GM18508 (cell line): ENCODE results near the gene METAP1.
"Not testable (repeated sequence)": the region's sequence is repeated elsewhere in the genome, so short reads cannot be mapped to it uniquely, and the experiment has no call there.

Source experiments
- ATAC-seq: cut with Tn5 transposase; IDR thresholded peaks from one replicate; pipeline ENCODE4 v1.9.1; 2021; ENCODE audit warnings: moderate number of reproducible peaks; ENCODE audit not compliant: insufficient read depth, unreplicated experiment

Gene METAP1

DNA sequence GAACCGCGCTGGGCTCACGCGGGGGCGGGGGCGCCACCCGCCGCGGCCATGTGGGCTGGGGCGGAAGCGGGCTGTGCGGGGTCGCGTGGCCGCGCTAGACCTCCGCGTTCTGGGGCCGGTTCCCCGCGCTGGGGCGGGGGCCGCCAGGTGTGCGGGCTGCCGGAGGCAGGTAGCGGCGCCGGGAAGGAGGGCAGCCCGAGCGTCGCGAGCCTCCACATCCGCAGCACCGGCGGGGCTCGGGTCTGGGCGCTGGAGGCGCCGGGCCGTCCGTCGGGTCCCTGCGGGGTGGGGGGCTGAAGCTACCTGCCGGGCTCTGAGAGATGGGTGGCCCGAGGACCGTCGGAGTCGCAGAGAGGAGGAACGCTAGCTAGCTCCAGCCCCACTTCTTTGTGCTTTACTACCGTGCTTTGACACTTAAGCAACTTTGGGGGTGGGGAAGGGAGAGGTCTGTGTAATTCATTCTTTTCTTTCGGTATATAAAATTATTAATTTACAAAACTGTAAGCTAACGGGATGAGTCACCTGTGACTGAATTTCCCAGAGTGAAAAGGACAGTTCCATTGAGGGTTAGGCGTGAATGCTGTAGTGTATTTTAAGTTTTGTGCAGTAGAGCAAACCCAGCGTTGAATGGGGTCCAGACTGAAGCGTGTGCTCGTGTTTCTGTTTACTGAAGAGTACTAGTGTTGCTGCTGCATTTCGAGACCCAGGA lies 689 bp downstream of the METAP1 start:
- peak; percentile 1 for ATAC-seq

DNA sequence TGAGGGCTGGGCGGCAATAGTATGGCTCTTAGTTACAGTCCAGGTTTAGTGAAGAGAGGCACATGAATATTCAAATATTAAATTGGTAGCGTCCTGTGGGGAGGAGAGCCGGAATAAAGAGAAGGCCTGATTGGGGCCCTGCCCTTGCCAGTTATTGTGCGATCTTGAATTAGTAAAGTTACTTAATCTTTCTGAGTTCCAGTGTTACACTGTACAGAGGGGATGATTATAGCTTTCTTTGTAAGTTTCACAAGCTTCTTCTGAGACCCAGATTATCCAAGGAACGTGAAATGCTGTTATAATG lies 1.2 kb downstream of the METAP1 start:
- ATAC-seq = no peak

- no peak for ATAC-seq
These were observed 1.6 kb downstream of the METAP1 start for GRCh38 chr4:98997166-98997565.

DNA sequence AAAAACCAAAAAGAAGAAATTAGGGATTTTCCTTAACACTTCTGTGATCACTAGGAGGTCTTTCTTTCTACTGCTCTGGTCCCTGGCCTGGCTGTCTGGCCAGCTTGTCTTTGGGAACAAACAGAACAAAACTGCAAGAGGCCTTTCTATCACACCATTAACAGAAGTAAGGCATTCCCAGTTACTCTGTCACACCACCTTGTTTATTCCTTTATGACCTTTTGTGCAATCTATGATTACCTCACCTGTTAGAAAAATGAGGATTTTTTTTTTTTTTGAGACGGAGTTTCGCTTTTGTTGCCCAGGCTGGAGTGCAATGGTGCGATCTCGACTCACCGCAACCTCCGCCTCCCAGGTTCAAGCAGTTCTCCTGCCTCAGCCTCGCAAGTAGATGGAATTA lies 3.0 kb downstream of the METAP1 start:
- ATAC-seq = no peak

GRCh38 chr4:99002279-99002678 lies 6.8 kb downstream of the METAP1 start:
- no peak for ATAC-seq

GRCh38 chr4:99008051-99008450 lies 12.5 kb downstream of the METAP1 start:
- ATAC-seq = no peak

- ATAC-seq = no peak
These were observed 16.4 kb downstream of the METAP1 start for GRCh38 chr4:99011910-99012309.

- no peak for ATAC-seq
These were observed 17.9 kb downstream of the METAP1 start for GRCh38 chr4:99013402-99013843.

- ATAC-seq = no peak
These were observed 18.5 kb downstream of the METAP1 start for GRCh38 chr4:99013884-99014523.

- no peak for ATAC-seq
These were observed 25.9 kb downstream of the METAP1 start for GRCh38 chr4:99021386-99021785.

DNA sequence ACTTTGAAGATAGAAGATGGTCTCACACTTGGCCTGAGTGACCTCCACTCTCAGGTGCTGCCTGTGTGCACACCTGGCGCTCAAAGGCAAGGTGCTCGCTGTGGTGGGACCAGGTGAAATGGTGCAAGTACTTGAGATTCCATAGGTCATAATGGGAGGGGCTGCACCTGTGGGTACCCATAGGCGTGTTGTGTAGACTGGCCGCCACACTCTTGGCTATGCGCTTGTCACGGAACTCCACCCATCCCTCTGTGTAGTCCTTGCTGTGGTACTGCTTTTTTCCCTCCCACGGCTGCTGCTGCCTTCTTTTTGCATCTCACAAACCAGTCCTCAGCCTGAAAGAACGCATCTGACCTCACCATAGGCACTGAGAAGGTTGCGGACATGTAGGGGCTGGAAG lies 27.0 kb downstream of the METAP1 start:
- no peak for ATAC-seq

DNA sequence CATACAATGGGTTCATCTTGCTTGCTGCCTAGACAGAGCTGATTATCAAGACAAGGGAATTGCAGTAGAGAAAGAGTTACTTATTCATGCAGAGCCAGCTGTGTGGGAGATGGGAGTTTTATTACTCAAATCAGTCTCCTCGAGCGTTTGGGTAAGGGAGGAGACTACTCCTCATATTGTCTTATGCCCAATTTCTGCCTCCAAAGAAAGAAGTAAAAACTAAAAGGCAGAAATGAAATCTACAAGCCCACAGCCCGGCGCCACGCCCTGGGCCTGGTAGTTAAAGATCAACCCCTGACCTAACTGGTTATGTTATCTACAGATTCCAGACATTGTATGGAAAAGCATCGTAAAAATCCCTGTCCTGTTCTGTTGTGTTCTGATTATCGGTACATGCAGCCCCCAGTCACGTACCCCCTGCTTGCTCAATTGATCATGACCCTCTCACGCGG lies 28.3 kb downstream of the METAP1 start:
- not testable (repeated sequence) for ATAC-seq

DNA sequence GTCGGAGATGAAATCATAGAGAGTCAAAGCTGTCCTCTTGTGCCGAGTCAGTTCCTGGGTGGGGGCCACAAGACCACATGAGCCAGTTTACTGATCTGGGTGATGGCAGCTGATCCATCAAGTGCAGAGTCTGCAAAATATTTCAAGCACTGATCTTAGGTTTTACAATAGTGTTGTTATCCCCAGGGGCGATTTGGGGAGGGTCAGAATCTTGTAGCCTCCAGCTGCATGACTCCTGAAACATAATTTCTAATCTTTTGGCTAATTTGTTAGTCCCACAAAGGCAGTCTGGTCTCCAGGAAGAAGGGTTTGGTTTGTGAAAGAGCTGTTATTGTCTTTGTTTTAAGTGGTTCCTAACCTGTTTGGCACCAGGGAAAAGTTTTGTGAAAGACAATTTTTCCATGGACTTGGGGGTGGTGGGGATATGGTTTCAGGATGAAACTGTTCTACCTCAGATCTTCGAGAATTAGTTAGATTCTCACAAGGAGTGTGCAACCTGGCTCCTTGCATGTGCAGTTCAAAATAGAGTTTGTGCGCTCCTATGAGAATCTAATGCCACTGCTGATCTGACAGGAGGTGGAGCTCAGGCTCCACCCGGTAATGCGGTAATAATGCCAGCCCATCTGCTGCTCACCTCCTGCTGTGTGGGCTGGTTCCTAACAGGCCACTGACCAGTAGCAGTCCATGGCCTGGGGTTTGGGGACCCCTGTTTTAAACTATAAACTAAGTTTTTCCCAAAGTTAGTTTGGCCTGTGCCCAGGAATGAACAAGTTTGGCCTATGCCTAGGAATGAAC lies 29.2 kb downstream of the METAP1 start:
- no peak for ATAC-seq

DNA sequence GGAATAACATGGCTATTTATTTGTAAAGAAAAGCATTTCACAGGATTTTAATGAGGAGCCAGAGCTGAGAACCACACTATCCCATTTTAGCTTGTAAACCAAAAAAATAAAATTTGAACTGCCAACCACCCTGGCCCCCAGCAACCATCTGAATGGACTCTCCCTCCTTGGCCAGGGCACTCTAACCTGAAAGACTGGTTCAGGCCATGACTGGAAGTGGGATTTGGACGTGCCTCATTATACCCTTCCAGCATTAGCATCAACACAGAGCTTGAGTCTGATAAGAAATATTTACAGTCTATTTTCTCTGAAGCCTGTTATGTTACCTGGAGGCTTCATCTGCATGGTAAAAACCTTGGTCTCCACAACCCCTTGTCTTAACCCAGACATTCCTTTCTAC lies 30.0 kb downstream of the METAP1 start:
- ATAC-seq = no peak

DNA sequence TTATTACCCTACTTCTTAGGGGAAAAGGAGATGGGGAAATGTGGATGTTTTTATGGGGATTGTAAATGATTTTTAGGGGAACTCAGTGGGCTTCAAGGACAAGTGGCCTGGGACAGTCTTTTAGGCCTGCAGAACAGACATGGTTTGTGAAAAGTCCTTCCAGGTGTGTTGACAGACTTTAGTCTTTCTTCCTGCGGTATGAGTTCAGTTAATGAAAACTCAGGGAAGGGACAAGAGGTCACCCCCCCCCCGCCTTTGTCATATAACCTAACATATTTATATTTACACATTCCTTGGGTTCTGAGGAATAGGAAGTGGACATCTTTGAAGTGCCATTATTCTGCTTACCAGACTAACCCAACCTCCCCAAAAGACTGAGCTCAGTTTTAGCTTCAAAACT lies 31.8 kb downstream of the METAP1 start:
- ATAC-seq = no peak

DNA sequence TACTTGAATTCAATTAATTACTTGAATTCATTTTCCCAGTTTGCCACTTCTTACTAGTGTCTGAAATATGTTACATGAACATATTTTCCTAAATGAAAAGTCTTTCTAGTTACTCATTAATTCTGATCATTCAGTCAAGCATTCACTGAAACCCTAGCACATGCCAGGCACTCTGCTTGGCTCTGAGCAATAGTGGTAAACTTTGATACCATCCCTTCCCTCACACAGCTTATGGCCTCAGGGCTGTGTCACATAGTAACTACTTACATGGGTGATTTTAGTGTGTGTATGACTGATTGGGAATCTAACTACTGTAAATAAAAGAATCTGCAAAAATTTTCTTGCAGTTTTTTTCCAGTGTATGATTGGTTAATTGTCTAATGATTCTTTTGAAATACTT lies 32.7 kb downstream of the METAP1 start:
- peak; percentile 61 for ATAC-seq

DNA sequence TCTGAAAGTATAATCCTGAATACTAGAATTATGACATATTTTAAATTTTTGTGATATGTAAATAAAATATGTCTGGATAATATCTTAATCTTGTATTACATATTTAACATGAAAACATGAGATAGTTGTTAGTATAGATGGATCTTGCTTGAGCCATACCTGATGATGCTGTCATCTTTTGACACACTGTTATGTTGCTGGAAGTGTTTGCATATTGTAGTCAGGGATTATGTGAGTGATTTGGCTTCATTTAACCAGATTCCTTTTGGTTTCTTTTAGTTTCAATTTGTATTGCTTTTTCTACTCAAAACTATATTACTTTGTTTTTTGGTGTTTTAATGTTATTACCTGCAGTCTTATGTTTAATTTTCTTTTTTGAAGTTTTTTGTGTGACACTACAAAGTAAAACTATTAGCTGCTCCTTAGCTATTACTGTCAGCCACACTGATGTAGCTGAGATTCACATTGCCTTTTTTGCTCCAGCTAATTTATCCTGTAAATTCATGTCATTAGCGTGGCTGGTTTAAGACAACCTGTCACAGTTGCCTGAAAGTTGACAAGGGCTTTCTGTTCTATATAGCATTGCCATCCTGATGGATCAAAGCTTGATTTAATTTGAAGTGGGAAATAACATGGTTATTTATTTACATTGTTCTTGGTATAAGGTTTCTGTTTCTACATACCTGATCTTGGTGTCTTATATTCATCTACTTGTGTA lies 33.7 kb downstream of the METAP1 start:
- no peak for ATAC-seq

GRCh38 chr4:99029852-99030251 lies 34.3 kb downstream of the METAP1 start:
- no peak for ATAC-seq

DNA sequence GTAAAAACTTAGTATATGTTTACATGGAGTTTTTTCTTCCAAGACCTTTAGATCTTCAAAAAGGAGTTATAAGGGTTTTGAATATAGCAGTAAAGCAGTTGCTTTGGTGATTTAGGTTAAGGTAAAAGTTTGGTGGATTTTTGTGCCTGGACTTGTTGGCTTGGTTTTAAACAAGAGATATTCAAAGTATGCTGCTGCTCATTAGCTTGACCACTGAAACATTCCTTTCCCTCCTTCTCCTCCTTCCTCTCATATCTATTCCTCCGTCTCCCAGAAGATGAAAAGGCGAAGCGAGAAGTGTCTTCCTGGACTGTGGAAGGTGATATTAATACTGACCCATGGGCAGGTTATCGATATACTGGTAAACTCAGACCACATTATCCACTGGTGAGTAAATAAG lies 38.4 kb downstream of the METAP1 start:
- ATAC-seq = no peak

DNA sequence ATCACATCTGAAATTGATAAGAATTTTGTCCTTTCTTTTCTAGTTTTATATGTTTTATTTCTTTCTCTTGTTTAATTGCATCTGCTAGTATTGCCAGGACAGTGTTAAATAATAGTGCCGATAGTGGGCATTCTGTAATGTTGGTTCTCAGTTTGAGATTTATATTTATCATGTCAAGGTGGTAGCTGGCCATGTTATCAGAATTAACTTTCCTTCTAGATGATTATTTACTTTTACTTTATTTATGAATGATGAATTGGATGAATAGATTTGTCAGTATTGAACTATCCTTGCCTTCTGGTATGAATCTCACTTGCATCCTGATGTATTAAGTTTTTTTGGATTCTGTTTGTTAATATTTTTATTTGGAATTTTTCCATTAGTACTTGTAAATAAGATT lies 42.7 kb downstream of the METAP1 start:
- no peak for ATAC-seq

GRCh38 chr4:99043346-99043745 lies 47.8 kb downstream of the METAP1 start:
- ATAC-seq = no peak
